ENCODE results near the gene CACNB3. TPM values are rescaled to one million over a fixed set of nuclear protein-coding genes. Genes with fewer than 3 reads are reported as not detected.

The CACNB3 gene
- total and polyA plus RNA-seq, 4 donors: 0.92 to 1.9 (median 1.2) TPM

DNA sequence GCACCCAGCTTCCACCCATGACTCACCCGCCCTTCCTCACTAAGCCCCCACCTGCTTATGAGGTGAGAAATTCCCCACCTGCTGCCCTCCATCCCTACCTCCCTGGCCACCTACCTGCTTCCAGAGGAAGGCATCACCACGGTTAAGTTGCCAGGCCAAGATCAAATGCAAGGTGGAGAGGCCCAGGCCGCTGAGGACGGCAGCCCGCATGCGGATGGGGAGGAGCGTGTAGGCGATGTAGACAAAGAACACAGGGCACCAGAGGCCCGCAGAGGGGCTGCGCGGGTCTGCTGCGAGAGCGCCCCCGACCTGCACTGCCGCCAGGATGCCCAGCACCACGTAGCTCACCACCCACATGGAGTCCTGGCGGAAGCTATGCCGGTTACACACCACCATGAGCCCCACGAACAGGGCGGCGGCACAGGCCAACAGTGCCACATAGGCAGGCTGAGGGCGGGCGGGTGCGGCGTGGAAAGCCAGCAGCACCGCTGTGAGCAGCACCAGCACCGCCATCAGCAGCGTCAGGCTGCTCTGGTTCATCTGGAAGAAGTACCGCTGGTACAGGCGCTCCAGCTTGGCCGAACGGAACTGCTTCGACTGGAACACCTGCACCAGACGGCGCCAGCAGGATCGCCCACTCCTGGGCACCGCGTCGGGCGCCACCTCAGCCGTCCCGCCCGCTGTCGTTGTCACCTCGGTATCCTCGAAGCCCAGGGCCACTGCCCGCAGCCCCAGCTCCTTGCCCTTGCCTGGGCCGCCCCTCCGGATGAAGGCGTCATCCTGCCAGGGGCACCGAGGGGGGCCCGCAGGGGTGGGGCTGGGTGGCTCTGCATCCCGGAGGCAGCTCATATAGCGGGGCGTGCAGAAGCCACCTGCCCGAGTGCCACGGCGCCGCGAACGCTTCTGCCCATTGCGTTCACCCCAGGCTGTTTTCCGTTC, 35.6 kb upstream of the CACNB3 start:
- no peak for DNase-seq (ENCODE audit: low spot score)
- Histone ChIP-seq H3K9me3 (ENCODE audit: control insufficient read depth in 4 of 4, low read length in 3 of 4) (no peaks in the 10 kb centered on the region), H3K27me3 (ENCODE audit: control insufficient read depth in 4 of 4, insufficient read depth in 4 of 4, low read length in 3 of 4) (no peaks in the 10 kb centered on the region), H3K4me1 (ENCODE audit: control insufficient read depth in 4 of 4, insufficient read depth in 4 of 4, low read length in 3 of 4) (peaks cover 1 to 8% (median 6%) of the 10 kb centered on the region in 4 donors), H3K9ac (ENCODE audit: low read depth in 1 of 2, low read length in 2 of 2) (no peak overlapping the region), H3K27ac (ENCODE audit: low read depth in 1 of 2, low read length in 2 of 2) (no peak overlapping the region), H3K4me3 (ENCODE audit: low read depth in 1 of 3, low read length in 3 of 3) (no peak overlapping the region), H3K36me3 (ENCODE audit: control insufficient read depth in 4 of 4, insufficient read depth in 3 of 4, low read depth in 1 of 4, low read length in 3 of 4) (peaks cover 0 to 4% (median 1%) of the 10 kb centered on the region in 4 donors)
- WGBS: 95% methylated on average over 63 of the region's 63 CpGs
- TF ChIP-seq, protein P1, sequence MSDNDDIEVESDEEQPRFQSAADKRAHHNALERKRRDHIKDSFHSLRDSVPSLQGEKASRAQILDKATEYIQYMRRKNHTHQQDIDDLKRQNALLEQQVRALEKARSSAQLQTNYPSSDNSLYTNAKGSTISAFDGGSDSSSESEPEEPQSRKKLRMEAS (IDR thresholded peaks at IDR 0.05): no peak
- TF ChIP-seq FOXA1 (IDR thresholded peaks at IDR 0.05): no peak
- TF ChIP-seq, protein P2, sequence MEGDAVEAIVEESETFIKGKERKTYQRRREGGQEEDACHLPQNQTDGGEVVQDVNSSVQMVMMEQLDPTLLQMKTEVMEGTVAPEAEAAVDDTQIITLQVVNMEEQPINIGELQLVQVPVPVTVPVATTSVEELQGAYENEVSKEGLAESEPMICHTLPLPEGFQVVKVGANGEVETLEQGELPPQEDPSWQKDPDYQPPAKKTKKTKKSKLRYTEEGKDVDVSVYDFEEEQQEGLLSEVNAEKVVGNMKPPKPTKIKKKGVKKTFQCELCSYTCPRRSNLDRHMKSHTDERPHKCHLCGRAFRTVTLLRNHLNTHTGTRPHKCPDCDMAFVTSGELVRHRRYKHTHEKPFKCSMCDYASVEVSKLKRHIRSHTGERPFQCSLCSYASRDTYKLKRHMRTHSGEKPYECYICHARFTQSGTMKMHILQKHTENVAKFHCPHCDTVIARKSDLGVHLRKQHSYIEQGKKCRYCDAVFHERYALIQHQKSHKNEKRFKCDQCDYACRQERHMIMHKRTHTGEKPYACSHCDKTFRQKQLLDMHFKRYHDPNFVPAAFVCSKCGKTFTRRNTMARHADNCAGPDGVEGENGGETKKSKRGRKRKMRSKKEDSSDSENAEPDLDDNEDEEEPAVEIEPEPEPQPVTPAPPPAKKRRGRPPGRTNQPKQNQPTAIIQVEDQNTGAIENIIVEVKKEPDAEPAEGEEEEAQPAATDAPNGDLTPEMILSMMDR (IDR thresholded peaks at IDR 0.05; ENCODE audit: low read depth, low read length, missing input control): no peak
- no peak for TF ChIP-seq JUND (IDR thresholded peaks at IDR 0.05)
- no peak for TF ChIP-seq EGR1 (IDR thresholded peaks at IDR 0.05; ENCODE audit: low read depth in 2 of 2)
- TF ChIP-seq, protein P3, sequence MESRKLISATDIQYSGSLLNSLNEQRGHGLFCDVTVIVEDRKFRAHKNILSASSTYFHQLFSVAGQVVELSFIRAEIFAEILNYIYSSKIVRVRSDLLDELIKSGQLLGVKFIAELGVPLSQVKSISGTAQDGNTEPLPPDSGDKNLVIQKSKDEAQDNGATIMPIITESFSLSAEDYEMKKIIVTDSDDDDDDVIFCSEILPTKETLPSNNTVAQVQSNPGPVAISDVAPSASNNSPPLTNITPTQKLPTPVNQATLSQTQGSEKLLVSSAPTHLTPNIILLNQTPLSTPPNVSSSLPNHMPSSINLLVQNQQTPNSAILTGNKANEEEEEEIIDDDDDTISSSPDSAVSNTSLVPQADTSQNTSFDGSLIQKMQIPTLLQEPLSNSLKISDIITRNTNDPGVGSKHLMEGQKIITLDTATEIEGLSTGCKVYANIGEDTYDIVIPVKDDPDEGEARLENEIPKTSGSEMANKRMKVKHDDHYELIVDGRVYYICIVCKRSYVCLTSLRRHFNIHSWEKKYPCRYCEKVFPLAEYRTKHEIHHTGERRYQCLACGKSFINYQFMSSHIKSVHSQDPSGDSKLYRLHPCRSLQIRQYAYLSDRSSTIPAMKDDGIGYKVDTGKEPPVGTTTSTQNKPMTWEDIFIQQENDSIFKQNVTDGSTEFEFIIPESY (IDR thresholded peaks at IDR 0.05): no peak
- no peak for TF ChIP-seq FOXA2 (IDR thresholded peaks at IDR 0.05)
- no peak for TF ChIP-seq RXRA (IDR thresholded peaks at IDR 0.05)
- no peak for TF ChIP-seq YY1 (IDR thresholded peaks at IDR 0.05)
- no peak for TF ChIP-seq HNF4A (conservative IDR thresholded peaks at IDR 0.05)
- TF ChIP-seq GABPA (IDR thresholded peaks at IDR 0.05 in 1 of 2, conservative IDR thresholded peaks at IDR 0.05 in 1 of 2): no peak
- no peak for TF ChIP-seq RAD21 (IDR thresholded peaks at IDR 0.05)
- no peak for TF ChIP-seq SP1 (IDR thresholded peaks at IDR 0.05)
- no peak for TF ChIP-seq HNF4G (IDR thresholded peaks at IDR 0.05)
- TF ChIP-seq, protein P4, sequence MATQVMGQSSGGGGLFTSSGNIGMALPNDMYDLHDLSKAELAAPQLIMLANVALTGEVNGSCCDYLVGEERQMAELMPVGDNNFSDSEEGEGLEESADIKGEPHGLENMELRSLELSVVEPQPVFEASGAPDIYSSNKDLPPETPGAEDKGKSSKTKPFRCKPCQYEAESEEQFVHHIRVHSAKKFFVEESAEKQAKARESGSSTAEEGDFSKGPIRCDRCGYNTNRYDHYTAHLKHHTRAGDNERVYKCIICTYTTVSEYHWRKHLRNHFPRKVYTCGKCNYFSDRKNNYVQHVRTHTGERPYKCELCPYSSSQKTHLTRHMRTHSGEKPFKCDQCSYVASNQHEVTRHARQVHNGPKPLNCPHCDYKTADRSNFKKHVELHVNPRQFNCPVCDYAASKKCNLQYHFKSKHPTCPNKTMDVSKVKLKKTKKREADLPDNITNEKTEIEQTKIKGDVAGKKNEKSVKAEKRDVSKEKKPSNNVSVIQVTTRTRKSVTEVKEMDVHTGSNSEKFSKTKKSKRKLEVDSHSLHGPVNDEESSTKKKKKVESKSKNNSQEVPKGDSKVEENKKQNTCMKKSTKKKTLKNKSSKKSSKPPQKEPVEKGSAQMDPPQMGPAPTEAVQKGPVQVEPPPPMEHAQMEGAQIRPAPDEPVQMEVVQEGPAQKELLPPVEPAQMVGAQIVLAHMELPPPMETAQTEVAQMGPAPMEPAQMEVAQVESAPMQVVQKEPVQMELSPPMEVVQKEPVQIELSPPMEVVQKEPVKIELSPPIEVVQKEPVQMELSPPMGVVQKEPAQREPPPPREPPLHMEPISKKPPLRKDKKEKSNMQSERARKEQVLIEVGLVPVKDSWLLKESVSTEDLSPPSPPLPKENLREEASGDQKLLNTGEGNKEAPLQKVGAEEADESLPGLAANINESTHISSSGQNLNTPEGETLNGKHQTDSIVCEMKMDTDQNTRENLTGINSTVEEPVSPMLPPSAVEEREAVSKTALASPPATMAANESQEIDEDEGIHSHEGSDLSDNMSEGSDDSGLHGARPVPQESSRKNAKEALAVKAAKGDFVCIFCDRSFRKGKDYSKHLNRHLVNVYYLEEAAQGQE (IDR thresholded peaks at IDR 0.05): no peak

Data from liver (tissue), 9 donors.